ENCODE measurements around the gene TMIGD2. TPM values are rescaled to one million over a fixed set of nuclear protein-coding genes. Genes with fewer than 3 reads are reported as not detected.
"Not testable (repeated sequence)": the region's sequence is repeated elsewhere in the genome, so short reads cannot be mapped to it uniquely, and the experiment has no call there.

TMIGD2 gene
- total RNA-seq, 1 donor from 2014 or later: 0.52 TPM

- no peaks in the 10 kb centered on the region for H3K9me3 ChIP-seq (ENCODE audit: control insufficient read depth in 3 of 3, low read length in 3 of 3)
- H3K9ac ChIP-seq (ENCODE audit: low read depth in 1 of 3, low read length in 3 of 3): no peak overlapping the region
- H3K4me3 ChIP-seq (ENCODE audit: low read length in 3 of 3): no peak overlapping the region
- peaks cover 22 to 42% (median 37%) of the 10 kb centered on the region in 3 donors for H3K27me3 ChIP-seq (ENCODE audit: control insufficient read depth in 3 of 3, insufficient read depth in 3 of 3, low read length in 3 of 3)
- H3K4me1 ChIP-seq (ENCODE audit: control insufficient read depth in 3 of 3, insufficient read depth in 3 of 3, low read length in 3 of 3): peaks cover 0 to 3% (median 0%) of the 10 kb centered on the region in 3 donors
- no peaks in the 10 kb centered on the region for H3K36me3 ChIP-seq (ENCODE audit: control insufficient read depth in 3 of 3, insufficient read depth in 3 of 3, low read length in 3 of 3)
- no peak overlapping the region for H3K27ac ChIP-seq (ENCODE audit: low read depth, low read length)
Observed at GRCh38 chr19:4284176-4284958, 17.8 kb downstream of the TMIGD2 start.

DNA sequence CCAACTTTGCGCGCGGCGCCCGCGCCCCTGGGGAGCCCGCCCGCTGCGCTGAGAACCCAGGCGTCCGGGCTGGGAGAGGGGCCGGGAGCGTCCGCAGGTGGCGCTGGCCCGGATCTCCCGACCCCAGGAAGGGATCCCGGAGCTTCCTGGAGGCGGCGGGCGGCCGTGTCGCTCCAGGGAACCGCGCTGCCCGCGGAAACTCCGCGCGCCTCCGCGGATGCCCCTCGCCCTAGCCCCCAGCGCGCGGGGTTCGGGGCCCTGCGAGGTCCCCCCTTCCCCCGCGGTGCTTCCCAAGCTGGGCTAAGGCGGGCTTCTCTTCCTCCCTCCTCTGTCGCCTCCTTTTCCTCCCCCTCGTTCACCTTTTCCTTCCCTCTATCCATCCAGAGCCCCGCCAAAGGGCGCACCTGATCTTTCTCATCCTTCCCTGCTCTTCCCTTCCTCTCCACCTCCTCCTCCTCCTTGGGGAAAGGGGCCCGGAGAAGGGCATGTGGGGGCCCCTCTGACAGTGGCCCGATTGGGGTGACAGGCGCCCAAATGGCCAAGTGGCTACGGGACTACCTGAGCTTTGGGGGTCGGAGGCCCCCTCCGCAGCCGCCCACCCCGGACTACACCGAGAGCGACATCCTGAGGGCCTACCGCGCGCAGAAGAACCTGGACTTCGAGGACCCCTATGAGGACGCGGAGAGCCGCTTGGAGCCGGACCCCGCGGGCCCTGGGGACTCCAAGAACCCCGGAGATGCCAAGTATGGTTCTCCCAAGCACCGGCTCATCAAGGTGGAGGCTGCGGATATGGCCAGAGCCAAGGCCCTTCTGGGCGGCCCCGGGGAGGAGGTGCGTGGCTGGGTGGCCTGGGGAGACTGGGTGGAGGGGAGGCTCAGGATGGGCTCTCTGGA is 22.4 kb downstream of the TMIGD2 start:
- Histone ChIP-seq H3K9me3 (ENCODE audit: control insufficient read depth in 3 of 3, low read length in 3 of 3) (no peaks in the 10 kb centered on the region), H3K9ac (ENCODE audit: low read depth in 1 of 3, low read length in 3 of 3) (no peak overlapping the region), H3K4me1 (ENCODE audit: control insufficient read depth in 3 of 3, insufficient read depth in 3 of 3, low read length in 3 of 3) (peaks cover 0 to 3% (median 0%) of the 10 kb centered on the region in 3 donors), H3K36me3 (ENCODE audit: control insufficient read depth in 3 of 3, insufficient read depth in 3 of 3, low read length in 3 of 3) (no peaks in the 10 kb centered on the region), H3K4me3 (ENCODE audit: low read length in 3 of 3) (no peak overlapping the region), H3K27ac (ENCODE audit: low read depth, low read length) (no peak overlapping the region), H3K27me3 (ENCODE audit: control insufficient read depth in 3 of 3, insufficient read depth in 3 of 3, low read length in 3 of 3) (peaks cover 31 to 47% (median 39%) of the 10 kb centered on the region in 3 donors)

- Histone ChIP-seq H3K9ac (ENCODE audit: low read depth in 1 of 3, low read length in 3 of 3) (no peak overlapping the region), H3K27me3 (ENCODE audit: control insufficient read depth in 3 of 3, insufficient read depth in 3 of 3, low read length in 3 of 3) (peaks cover 31 to 41% (median 34%) of the 10 kb centered on the region in 3 donors), H3K36me3 (ENCODE audit: control insufficient read depth in 3 of 3, insufficient read depth in 3 of 3, low read length in 3 of 3) (no peaks in the 10 kb centered on the region), H3K27ac (ENCODE audit: low read depth, low read length) (no peak overlapping the region), H3K4me3 (ENCODE audit: low read length in 3 of 3) (no peak overlapping the region), H3K9me3 (ENCODE audit: control insufficient read depth in 3 of 3, low read length in 3 of 3) (no peaks in the 10 kb centered on the region), H3K4me1 (ENCODE audit: control insufficient read depth in 3 of 3, insufficient read depth in 3 of 3, low read length in 3 of 3) (peaks cover 0 to 3% (median 0%) of the 10 kb centered on the region in 3 donors)
Observed at GRCh38 chr19:4279267-4279529, 23.0 kb downstream of the TMIGD2 start.

DNA sequence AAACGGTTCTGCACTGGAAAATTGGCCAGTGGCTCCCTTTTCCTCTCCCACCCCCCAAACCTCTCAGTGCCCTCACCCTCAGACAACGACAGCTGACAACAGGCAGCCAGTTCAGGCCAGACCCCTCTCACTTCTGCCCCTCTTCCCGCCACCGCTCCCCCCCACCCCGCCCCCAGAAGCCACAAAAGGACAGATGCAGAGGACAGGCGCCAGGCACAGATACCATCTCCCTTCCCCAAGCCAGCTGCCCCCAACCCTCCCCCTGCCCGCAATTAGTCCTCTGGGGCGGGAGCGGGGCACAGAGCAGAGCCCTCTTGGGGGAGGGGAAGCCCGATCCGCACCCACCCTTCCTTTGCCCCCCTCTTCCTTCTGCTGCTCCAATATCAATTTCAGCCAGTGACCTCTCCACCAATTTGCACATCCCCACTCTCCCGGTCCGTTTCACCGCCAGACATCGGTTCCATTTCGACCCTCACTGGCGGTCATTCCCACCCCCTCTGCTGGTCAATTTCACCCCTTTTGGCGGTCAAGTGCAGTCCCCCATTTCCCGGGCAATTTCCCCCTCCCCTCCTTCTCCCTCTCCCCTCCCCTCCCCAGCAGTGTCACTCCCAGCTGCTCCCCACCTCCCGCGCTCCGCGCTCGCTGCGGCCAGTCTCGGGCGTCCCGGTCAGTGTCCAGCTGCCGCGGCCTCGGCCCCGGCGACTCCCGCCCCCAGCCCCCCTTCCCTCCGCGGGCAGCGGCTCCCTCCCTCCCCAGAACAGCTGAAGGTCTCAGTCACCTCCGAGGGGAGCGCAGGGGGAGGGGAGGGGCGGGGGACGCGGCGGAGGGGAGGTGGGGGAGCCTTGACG is 23.5 kb downstream of the TMIGD2 start, which contains the start of gene SHD:
SHD (plus strand) TSS at position 848 of the 848 bp plus-strand sequence. CDS start 798 bp downstream, outside the sequence.
- Histone ChIP-seq H3K9me3 (ENCODE audit: control insufficient read depth in 3 of 3, low read length in 3 of 3) (no peaks in the 10 kb centered on the region), H3K27ac (ENCODE audit: low read depth, low read length) (no peak within 1 kb of the TSS), H3K27me3 (ENCODE audit: control insufficient read depth in 3 of 3, insufficient read depth in 3 of 3, low read length in 3 of 3) (peaks cover 31 to 41% (median 34%) of the 10 kb centered on the region in 3 donors), H3K36me3 (ENCODE audit: control insufficient read depth in 3 of 3, insufficient read depth in 3 of 3, low read length in 3 of 3) (no peaks in the 10 kb centered on the region), H3K4me3 (ENCODE audit: low read length in 3 of 3) (no peak within 1 kb of the TSS), H3K4me1 (ENCODE audit: control insufficient read depth in 3 of 3, insufficient read depth in 3 of 3, low read length in 3 of 3) (peaks cover 0 to 3% (median 0%) of the 10 kb centered on the region in 3 donors), H3K9ac (ENCODE audit: low read depth in 1 of 3, low read length in 3 of 3) (no peak within 1 kb of the TSS)

- Histone ChIP-seq H3K27ac (ENCODE audit: low read depth, low read length) (no peak overlapping the region), H3K9me3 (ENCODE audit: control insufficient read depth in 3 of 3, low read length in 3 of 3) (no peaks in the 10 kb centered on the region), H3K4me1 (ENCODE audit: control insufficient read depth in 3 of 3, insufficient read depth in 3 of 3, low read length in 3 of 3) (peaks cover 0 to 3% (median 0%) of the 10 kb centered on the region in 3 donors), H3K36me3 (ENCODE audit: control insufficient read depth in 3 of 3, insufficient read depth in 3 of 3, low read length in 3 of 3) (no peaks in the 10 kb centered on the region), H3K27me3 (ENCODE audit: control insufficient read depth in 3 of 3, insufficient read depth in 3 of 3, low read length in 3 of 3) (peaks cover 28 to 39% (median 34%) of the 10 kb centered on the region in 3 donors), H3K4me3 (ENCODE audit: low read length in 3 of 3) (no peak overlapping the region), H3K9ac (ENCODE audit: low read depth in 1 of 3, low read length in 3 of 3) (no peak overlapping the region)
Observed at GRCh38 chr19:4278010-4278409, 24.2 kb downstream of the TMIGD2 start.

GRCh38 chr19:4277191-4277696 is 24.9 kb downstream of the TMIGD2 start:
- Histone ChIP-seq H3K27ac (ENCODE audit: low read depth, low read length) (no peak overlapping the region), H3K27me3 (ENCODE audit: control insufficient read depth in 3 of 3, insufficient read depth in 3 of 3, low read length in 3 of 3) (peaks cover 24 to 35% (median 31%) of the 10 kb centered on the region in 3 donors), H3K9ac (ENCODE audit: low read depth in 1 of 3, low read length in 3 of 3) (no peak overlapping the region)

DNA sequence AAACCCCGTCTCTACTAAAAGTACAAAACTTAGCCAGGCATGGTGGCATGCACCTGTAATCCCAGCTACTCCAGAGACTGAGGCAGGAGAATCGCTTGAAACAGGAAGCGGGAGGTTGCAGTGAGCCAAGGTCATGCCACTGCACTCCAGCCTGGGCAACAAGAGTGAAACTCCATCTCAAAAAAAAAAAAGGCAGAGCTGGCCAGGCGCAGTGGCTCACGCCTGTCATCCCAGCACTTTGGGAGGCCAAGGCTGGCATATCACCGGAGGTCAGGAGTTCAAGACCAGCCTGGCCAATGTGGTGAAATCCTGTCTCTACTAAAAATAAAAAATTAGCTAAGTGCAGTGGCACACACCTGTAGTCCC is 27.9 kb downstream of the TMIGD2 start:
- not testable (repeated sequence) for H3K27ac ChIP-seq (ENCODE audit: low read depth, low read length); H3K36me3 ChIP-seq (ENCODE audit: control insufficient read depth in 3 of 3, insufficient read depth in 3 of 3, low read length in 3 of 3); H3K9ac ChIP-seq (ENCODE audit: low read depth in 1 of 3, low read length in 3 of 3); H3K4me1 ChIP-seq (ENCODE audit: control insufficient read depth in 3 of 3, insufficient read depth in 3 of 3, low read length in 3 of 3); H3K4me3 ChIP-seq (ENCODE audit: low read length in 3 of 3); H3K9me3 ChIP-seq (ENCODE audit: control insufficient read depth in 3 of 3, low read length in 3 of 3)
- H3K27me3 ChIP-seq (ENCODE audit: control insufficient read depth in 3 of 3, insufficient read depth in 3 of 3, low read length in 3 of 3): peaks cover 9 to 15% (median 10%) of the 10 kb centered on the region in 3 donors

More at GRCh38 chr19:4277191-4277696, 24.9 kb downstream of the TMIGD2 start:
- Histone ChIP-seq H3K4me1 (ENCODE audit: control insufficient read depth in 3 of 3, insufficient read depth in 3 of 3, low read length in 3 of 3) (peaks cover 0 to 3% (median 0%) of the 10 kb centered on the region in 3 donors), H3K36me3 (ENCODE audit: control insufficient read depth in 3 of 3, insufficient read depth in 3 of 3, low read length in 3 of 3) (no peaks in the 10 kb centered on the region), H3K9me3 (ENCODE audit: control insufficient read depth in 3 of 3, low read length in 3 of 3) (no peaks in the 10 kb centered on the region), H3K4me3 (ENCODE audit: low read length in 3 of 3) (no peak overlapping the region)

- H3K27ac ChIP-seq (ENCODE audit: low read depth, low read length): no peak overlapping the region
- no peak overlapping the region for H3K4me3 ChIP-seq (ENCODE audit: low read length in 3 of 3)
- no peaks in the 10 kb centered on the region for H3K4me1 ChIP-seq (ENCODE audit: control insufficient read depth in 3 of 3, insufficient read depth in 3 of 3, low read length in 3 of 3)
- peaks cover 2 to 8% (median 3%) of the 10 kb centered on the region in 3 donors for H3K27me3 ChIP-seq (ENCODE audit: control insufficient read depth in 3 of 3, insufficient read depth in 3 of 3, low read length in 3 of 3)
- H3K9ac ChIP-seq (ENCODE audit: low read depth in 1 of 3, low read length in 3 of 3): no peak overlapping the region
- peaks cover 12 to 15% (median 12%) of the 10 kb centered on the region in 3 donors for H3K36me3 ChIP-seq (ENCODE audit: control insufficient read depth in 3 of 3, insufficient read depth in 3 of 3, low read length in 3 of 3)
- no peaks in the 10 kb centered on the region for H3K9me3 ChIP-seq (ENCODE audit: control insufficient read depth in 3 of 3, low read length in 3 of 3)
Observed at GRCh38 chr19:4272894-4273293, 29.3 kb downstream of the TMIGD2 start.

DNA sequence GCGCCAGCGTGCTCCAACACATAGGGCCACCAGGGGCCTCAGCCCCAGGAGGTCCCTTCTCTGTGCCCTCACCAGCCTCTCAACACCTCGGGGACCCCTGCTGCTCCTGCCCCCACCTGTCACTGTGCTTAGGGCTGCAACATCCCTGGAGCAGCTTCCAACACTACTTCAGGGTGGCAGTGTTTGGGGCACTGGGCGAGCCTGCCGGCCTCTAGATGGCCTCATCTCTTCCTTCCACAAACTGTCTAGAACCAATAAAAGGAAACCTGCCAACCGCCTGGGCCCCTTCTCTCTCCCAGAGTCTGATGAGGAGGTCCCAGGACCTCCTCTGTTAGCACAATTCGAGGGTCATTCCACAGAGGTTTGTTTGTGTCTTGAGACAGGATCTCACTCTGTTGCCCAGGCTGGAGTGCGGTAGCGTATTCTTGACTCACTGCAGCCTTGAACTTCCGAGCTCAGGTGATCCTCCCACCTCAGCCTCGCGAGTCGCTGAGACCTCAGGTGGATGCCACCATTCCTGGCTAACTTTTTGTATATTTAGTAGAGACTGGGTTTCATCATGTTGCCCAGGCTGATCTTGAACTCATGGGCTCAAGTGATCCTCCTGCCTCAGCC is 33.3 kb downstream of the TMIGD2 start:
- H3K36me3 ChIP-seq (ENCODE audit: control insufficient read depth in 3 of 3, insufficient read depth in 3 of 3, low read length in 3 of 3): peaks cover 27 to 29% (median 29%) of the 10 kb centered on the region in 3 donors
- no peaks in the 10 kb centered on the region for H3K4me1 ChIP-seq (ENCODE audit: control insufficient read depth in 3 of 3, insufficient read depth in 3 of 3, low read length in 3 of 3)
- no peak overlapping the region for H3K9ac ChIP-seq (ENCODE audit: low read depth in 1 of 3, low read length in 3 of 3)
- no peak overlapping the region for H3K27ac ChIP-seq (ENCODE audit: low read depth, low read length)
- H3K27me3 ChIP-seq (ENCODE audit: control insufficient read depth in 3 of 3, insufficient read depth in 3 of 3, low read length in 3 of 3): no peaks in the 10 kb centered on the region
- H3K4me3 ChIP-seq (ENCODE audit: low read length in 3 of 3): no peak overlapping the region
- no peaks in the 10 kb centered on the region for H3K9me3 ChIP-seq (ENCODE audit: control insufficient read depth in 3 of 3, low read length in 3 of 3)
